Karpas-422 (cell line): ENCODE measurements around the gene B4GALT7. TPM values are rescaled to one million over a fixed set of nuclear protein-coding genes. Genes with fewer than 3 reads are reported as not detected.

Experiments
- total RNA-seq: library from RNA; depleted of rRNA; stranded (reverse); fragments of >200 nt; shearing (Covaris generic); gene quantifications from 2 replicates; pipeline ENCODE4 v1.2.3, GENCODE V29; 2014; ENCODE audit warnings: low replicate concordance; rRNA removed

The B4GALT7 gene
- total RNA-seq, 1 experiment from 2014 or later: 24.8 TPM

Other genes with a start within 250 kb of the B4GALT7 start
- 116 and 256 TPM in 2 replicates for gene LMAN2, start 248.5 kb upstream of the B4GALT7 start, total RNA-seq
- 22.6 and 70.8 TPM in 2 replicates for gene RGS14, start 242.2 kb upstream of the B4GALT7 start, total RNA-seq
- gene SLC34A1, start 215.7 kb upstream of the B4GALT7 start, total RNA-seq: not detected in 2 replicates
- not detected in 2 replicates for gene PFN3, start 199.5 kb upstream of the B4GALT7 start, total RNA-seq
- 6.0 and 6.5 TPM in 2 replicates for gene F12, start 190.6 kb upstream of the B4GALT7 start, total RNA-seq
- gene GRK6, start 173.5 kb upstream of the B4GALT7 start, total RNA-seq: 45.5 and 79.1 TPM in 2 replicates
- 26.8 and 59.4 TPM in 2 replicates for gene PRR7, start 153.3 kb upstream of the B4GALT7 start, total RNA-seq
- 29.1 and 72.7 TPM in 2 replicates for gene DBN1, start 126.5 kb upstream of the B4GALT7 start, total RNA-seq
- 53.6 and 138 TPM in 2 replicates for gene PDLIM7, start 102.5 kb upstream of the B4GALT7 start, total RNA-seq
- 138 and 188 TPM in 2 replicates for gene DOK3, start 90.3 kb upstream of the B4GALT7 start, total RNA-seq
- gene DDX41, start 83.2 kb upstream of the B4GALT7 start, total RNA-seq: 104 and 195 TPM in 2 replicates
- 48.3 and 59.6 TPM in 2 replicates for gene FAM193B, start 45.6 kb upstream of the B4GALT7 start, total RNA-seq
- gene TMED9, start 7.9 kb upstream of the B4GALT7 start, total RNA-seq: 33.2 and 69.3 TPM in 2 replicates
- gene FAM153A, start 182.8 kb downstream of the B4GALT7 start, total RNA-seq: 0.61 TPM in 1 of 2 replicates, not detected in the other